HUES64 (cell line): ENCODE data around the gene DNM3.

Experiments used
- H3K27ac ChIP-seq: 2 replicates; pipeline ENCODE4 v1.7.0; 2013; ENCODE audit warnings: low read depth, low read length, inconsistent platforms
- H3K27me3 ChIP-seq: 2 replicates; pipeline ENCODE4 v1.6.1; 2013; ENCODE audit warnings: mild to moderate bottlenecking, low read length; ENCODE audit not compliant: insufficient read depth
- H3K36me3 ChIP-seq: 2 replicates; pipeline ENCODE4 v1.6.1; 2013; ENCODE audit warnings: mild to moderate bottlenecking, low read length; ENCODE audit not compliant: insufficient read depth
- H3K4me1 ChIP-seq: 2 replicates; pipeline ENCODE4 v1.6.1; 2013; ENCODE audit warnings: mild to moderate bottlenecking, low read length, moderate library complexity; ENCODE audit not compliant: insufficient read depth
- H3K4me3 ChIP-seq: 2 replicates; pipeline ENCODE4 v1.5.1; 2013; ENCODE audit warnings: mild to moderate bottlenecking, low read length, moderate library complexity
- H3K9ac ChIP-seq: 2 replicates; pipeline ENCODE4 v1.6.1; 2013; ENCODE audit warnings: mild to moderate bottlenecking, low read depth, low read length
- H3K9me3 ChIP-seq: 2 replicates; pipeline ENCODE4 v1.6.1; 2013; ENCODE audit warnings: low read depth, low read length; ENCODE audit not compliant: insufficient read depth
- WGBS: fragments of 150-250, 120-280 bp; methylation state at CpG from one replicate; pipeline ENCODE4 v1.1.7; 2013; ENCODE audit warnings: missing lambda C conversion rate; 5-methylcytosine and 5-hydroxymethylcytosine counted together

DNM3 gene

DNA sequence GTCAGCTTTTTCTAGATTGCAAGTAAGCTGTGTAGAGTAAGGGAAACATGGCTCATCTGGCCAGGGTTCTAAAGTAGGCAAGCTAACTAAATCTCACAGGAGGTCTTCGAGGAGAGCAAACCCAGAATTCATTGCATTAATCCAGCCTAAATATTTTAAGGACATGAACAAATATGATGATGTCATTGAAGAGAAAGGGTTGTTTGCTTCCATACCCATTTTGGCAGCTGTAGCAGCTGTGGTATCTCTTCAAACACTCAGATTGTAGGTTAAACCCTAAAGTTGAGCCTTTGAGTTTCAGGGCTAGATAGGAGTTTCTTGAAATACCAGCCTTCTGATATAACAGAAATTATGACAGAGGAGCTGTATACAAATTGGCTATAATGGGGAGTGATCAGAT, 378.7 kb downstream of the DNM3 start:
- Histone ChIP-seq H3K27ac (no peak overlapping the region), H3K36me3 (no peaks in the 10 kb centered on the region), H3K27me3 (no peaks in the 10 kb centered on the region), H3K9me3 (no peaks in the 10 kb centered on the region), H3K4me1 (no peaks in the 10 kb centered on the region), H3K9ac (no peak overlapping the region), H3K4me3 (no peak overlapping the region)
- 100% methylated on average over 1 of the region's 1 CpG for WGBS

- no peak overlapping the region for H3K27ac ChIP-seq
- no peaks in the 10 kb centered on the region for H3K27me3 ChIP-seq
- no peaks in the 10 kb centered on the region for H3K36me3 ChIP-seq
- H3K9me3 ChIP-seq = no peaks in the 10 kb centered on the region
- H3K4me1 ChIP-seq = no peaks in the 10 kb centered on the region
- no peak overlapping the region for H3K4me3 ChIP-seq
- 88% methylated on average over 2 of the region's 2 CpGs for WGBS
- no peak overlapping the region for H3K9ac ChIP-seq
These were observed 379.1 kb downstream of the DNM3 start for GRCh38 chr1:172220376-172220775.

GRCh38 chr1:172221436-172221835, 380.1 kb downstream of the DNM3 start:
- no peak overlapping the region for H3K27ac ChIP-seq
- no peaks in the 10 kb centered on the region for H3K36me3 ChIP-seq
- no peaks in the 10 kb centered on the region for H3K4me1 ChIP-seq
- H3K9ac ChIP-seq = no peak overlapping the region
- 99% methylated on average over 1 of the region's 2 CpGs for WGBS
- H3K27me3 ChIP-seq = no peaks in the 10 kb centered on the region
- H3K9me3 ChIP-seq = no peaks in the 10 kb centered on the region
- no peak overlapping the region for H3K4me3 ChIP-seq

- no peak overlapping the region for H3K4me3 ChIP-seq
- 97% methylated on average over 3 of the region's 3 CpGs for WGBS
- H3K9ac ChIP-seq = no peak overlapping the region
- H3K9me3 ChIP-seq = no peaks in the 10 kb centered on the region
- no peaks in the 10 kb centered on the region for H3K4me1 ChIP-seq
- H3K27me3 ChIP-seq = no peaks in the 10 kb centered on the region
- no peak overlapping the region for H3K27ac ChIP-seq
- H3K36me3 ChIP-seq = no peaks in the 10 kb centered on the region
These were observed 383.6 kb downstream of the DNM3 start for GRCh38 chr1:172224871-172225270.

- H3K27ac ChIP-seq = no peak overlapping the region
- no peaks in the 10 kb centered on the region for H3K36me3 ChIP-seq
- no peaks in the 10 kb centered on the region for H3K27me3 ChIP-seq
- H3K9ac ChIP-seq = no peak overlapping the region
- H3K4me1 ChIP-seq = no peaks in the 10 kb centered on the region
- no CpG with 5 or more reads among the region's 1 CpG for WGBS
- no peaks in the 10 kb centered on the region for H3K9me3 ChIP-seq
- no peak overlapping the region for H3K4me3 ChIP-seq
These were observed 388.6 kb downstream of the DNM3 start for GRCh38 chr1:172229942-172230341.

- no peaks in the 10 kb centered on the region for H3K36me3 ChIP-seq
- H3K27ac ChIP-seq = no peak overlapping the region
- 100% methylated on average over 1 of the region's 2 CpGs for WGBS
- no peaks in the 10 kb centered on the region for H3K27me3 ChIP-seq
- H3K9me3 ChIP-seq = no peaks in the 10 kb centered on the region
- H3K4me1 ChIP-seq = no peaks in the 10 kb centered on the region
- H3K9ac ChIP-seq = no peak overlapping the region
- H3K4me3 ChIP-seq = no peak overlapping the region
These were observed 389.2 kb downstream of the DNM3 start for GRCh38 chr1:172230526-172230925.

DNA sequence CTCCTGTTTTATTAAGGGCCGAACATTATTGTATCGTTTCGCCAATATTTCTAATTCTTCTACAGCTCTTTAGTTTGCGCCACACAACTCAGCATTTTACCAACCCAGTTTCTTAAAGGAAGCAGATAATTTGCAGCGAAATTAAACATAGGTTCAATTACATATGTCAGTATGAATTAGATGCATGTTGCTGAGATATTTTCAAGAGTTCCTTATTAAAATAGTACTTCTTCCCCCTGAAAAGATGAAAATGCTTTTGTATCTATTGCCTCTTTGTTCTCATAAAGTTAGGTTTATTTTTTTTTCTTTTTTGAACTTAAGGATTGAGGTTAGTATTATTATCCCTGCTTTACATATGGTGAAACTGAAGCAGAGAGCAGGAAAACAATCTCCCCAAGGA, 395.7 kb downstream of the DNM3 start:
- Histone ChIP-seq H3K36me3 (no peaks in the 10 kb centered on the region), H3K4me1 (no peaks in the 10 kb centered on the region), H3K9me3 (no peaks in the 10 kb centered on the region), H3K27me3 (no peaks in the 10 kb centered on the region), H3K4me3 (no peak overlapping the region), H3K9ac (no peak overlapping the region), H3K27ac (no peak overlapping the region)
- 96% methylated on average over 5 of the region's 5 CpGs for WGBS

GRCh38 chr1:172238158-172238557, 396.9 kb downstream of the DNM3 start:
- no peak overlapping the region for H3K27ac ChIP-seq
- H3K9me3 ChIP-seq = no peaks in the 10 kb centered on the region
- no peak overlapping the region for H3K4me3 ChIP-seq
- no peaks in the 10 kb centered on the region for H3K4me1 ChIP-seq
- WGBS = no CpG with 5 or more reads among the region's 1 CpG
- H3K27me3 ChIP-seq = no peaks in the 10 kb centered on the region
- H3K36me3 ChIP-seq = no peaks in the 10 kb centered on the region
- H3K9ac ChIP-seq = no peak overlapping the region

DNA sequence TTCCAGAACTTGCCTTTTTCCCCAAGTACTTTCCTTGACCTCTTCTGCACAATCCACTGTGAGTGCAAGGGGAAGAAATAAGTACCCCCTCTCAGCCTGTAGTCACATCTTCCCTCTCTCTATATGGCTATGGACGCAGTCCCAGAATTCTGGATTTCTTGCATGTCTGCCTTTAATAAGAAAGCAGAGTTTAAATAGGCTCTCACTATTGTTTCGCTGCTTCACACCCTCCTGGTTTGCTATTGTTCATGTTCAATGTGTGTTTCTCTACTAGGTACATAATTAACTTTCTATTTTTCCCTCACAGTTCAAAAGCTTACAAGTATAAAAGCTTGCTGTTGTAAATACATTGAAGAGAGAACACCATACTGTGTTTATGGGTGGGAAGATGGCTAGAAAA, 397.7 kb downstream of the DNM3 start:
- WGBS = 80% methylated on average over 2 of the region's 2 CpGs
- Histone ChIP-seq H3K4me3 (no peak overlapping the region), H3K36me3 (no peaks in the 10 kb centered on the region), H3K27ac (no peak overlapping the region), H3K9me3 (no peaks in the 10 kb centered on the region), H3K4me1 (no peaks in the 10 kb centered on the region), H3K27me3 (no peaks in the 10 kb centered on the region), H3K9ac (no peak overlapping the region)

- no peak overlapping the region for H3K9ac ChIP-seq
- no peak overlapping the region for H3K27ac ChIP-seq
- no peak overlapping the region for H3K4me3 ChIP-seq
- no peaks in the 10 kb centered on the region for H3K27me3 ChIP-seq
- WGBS = 93% methylated on average over 2 of the region's 2 CpGs
- no peaks in the 10 kb centered on the region for H3K4me1 ChIP-seq
- H3K9me3 ChIP-seq = no peaks in the 10 kb centered on the region
- H3K36me3 ChIP-seq = no peaks in the 10 kb centered on the region
These were observed 398.6 kb downstream of the DNM3 start for GRCh38 chr1:172239901-172240300.

DNA sequence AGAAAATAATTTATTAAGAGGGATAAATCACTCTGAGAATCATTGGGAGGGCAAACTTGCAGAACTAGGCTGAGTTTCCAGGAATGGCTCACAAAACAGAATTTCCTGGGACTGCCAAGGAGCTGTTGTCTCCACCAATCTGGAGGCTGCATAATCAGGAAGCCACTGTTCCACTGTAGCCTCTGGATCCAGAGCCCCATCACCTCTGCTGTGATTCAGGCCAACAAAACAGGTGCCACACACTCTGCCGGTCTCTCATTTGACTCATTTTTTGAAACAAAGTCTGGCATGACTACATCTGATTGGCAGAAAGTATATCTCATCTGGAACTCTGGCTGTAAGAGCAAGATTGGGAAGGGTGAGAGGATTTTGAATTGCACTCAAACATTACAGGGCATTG, 400.2 kb downstream of the DNM3 start:
- Histone ChIP-seq H3K36me3 (no peaks in the 10 kb centered on the region), H3K27ac (no peak overlapping the region), H3K27me3 (no peaks in the 10 kb centered on the region), H3K9me3 (no peaks in the 10 kb centered on the region), H3K9ac (no peak overlapping the region), H3K4me1 (no peaks in the 10 kb centered on the region), H3K4me3 (no peak overlapping the region)
- WGBS = 93% methylated on average over 1 of the region's 1 CpG

DNA sequence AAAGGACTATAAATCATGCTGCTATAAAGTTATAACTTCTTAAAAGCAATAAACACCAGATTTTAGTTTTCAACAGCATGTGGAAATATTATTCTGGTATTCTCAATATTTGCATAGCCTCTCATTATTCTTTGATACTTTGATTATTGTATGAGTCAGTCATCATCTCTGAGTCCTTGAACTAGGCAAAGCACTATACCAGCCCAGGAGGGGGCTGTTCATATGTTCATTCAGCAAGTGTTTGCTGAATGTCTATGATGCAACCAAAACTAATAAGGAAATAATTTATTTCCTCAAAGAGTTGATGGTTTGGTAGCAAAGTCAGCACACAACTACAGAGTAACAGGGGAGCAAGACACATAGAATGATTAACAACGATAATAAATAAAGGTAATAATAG, 403.6 kb downstream of the DNM3 start:
- Histone ChIP-seq H3K27ac (no peak overlapping the region), H3K27me3 (no peaks in the 10 kb centered on the region), H3K9ac (no peak overlapping the region), H3K4me3 (no peak overlapping the region), H3K36me3 (no peaks in the 10 kb centered on the region), H3K9me3 (no peaks in the 10 kb centered on the region), H3K4me1 (no peaks in the 10 kb centered on the region)
- WGBS = 100% methylated on average over 1 of the region's 1 CpG
